ENCODE data around the gene ABTB1.

Gene ABTB1

DNA sequence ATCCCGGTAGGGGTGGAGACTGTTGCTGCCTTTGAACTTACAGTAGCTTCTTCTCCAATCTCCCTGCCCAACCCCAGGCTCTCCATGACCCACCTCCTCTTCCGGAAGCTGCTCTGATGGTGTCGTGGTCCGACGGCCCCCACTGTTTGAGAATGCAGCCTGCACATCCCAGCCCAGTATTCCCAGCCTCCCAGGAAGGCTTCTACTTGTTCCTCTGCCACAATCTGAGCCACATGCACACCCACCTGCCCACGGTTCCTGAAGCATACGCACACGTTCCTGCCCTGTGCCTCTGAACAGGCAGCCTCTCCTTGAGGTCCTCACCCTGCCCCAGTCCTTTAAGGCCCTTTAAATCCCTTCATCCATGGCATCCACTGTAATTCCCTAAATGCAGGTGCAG lies 57.4 kb downstream of the ABTB1 start:
- Histone ChIP-seq H3K4me2 (ENCODE audit: low read length) (peak overlapping the region; percentile 38), H4K20me1 (ENCODE audit: insufficient read depth, low read length) (no peaks in the 10 kb centered on the region), H3K4me3 (ENCODE audit: low read length) (no peak overlapping the region), H3K9ac (ENCODE audit: low read length) (no peak overlapping the region), H2AFZ (ENCODE audit: low read depth, low read length) (no peak overlapping the region), H3K4me1 (ENCODE audit: low read length) (peaks cover 62% of the 10 kb centered on the region), H3K27me3 (ENCODE audit: low read depth, low read length) (no peaks in the 10 kb centered on the region), H3K79me2 (ENCODE audit: low read length) (peaks cover 95% of the 10 kb centered on the region), H3K27ac (ENCODE audit: low read length) (peak overlapping the region; percentile 48), H3K9me3 (ENCODE audit: insufficient read depth, low read length) (no peaks in the 10 kb centered on the region), H3K36me3 (replicated peaks; ENCODE audit: low read depth, low read length) (peaks cover 37% of the 10 kb centered on the region)
- no peak for TF ChIP-seq EZH2phosphoT487 (IDR thresholded peaks at IDR 0.05; ENCODE audit: low read depth)
- TF ChIP-seq, protein P1, sequence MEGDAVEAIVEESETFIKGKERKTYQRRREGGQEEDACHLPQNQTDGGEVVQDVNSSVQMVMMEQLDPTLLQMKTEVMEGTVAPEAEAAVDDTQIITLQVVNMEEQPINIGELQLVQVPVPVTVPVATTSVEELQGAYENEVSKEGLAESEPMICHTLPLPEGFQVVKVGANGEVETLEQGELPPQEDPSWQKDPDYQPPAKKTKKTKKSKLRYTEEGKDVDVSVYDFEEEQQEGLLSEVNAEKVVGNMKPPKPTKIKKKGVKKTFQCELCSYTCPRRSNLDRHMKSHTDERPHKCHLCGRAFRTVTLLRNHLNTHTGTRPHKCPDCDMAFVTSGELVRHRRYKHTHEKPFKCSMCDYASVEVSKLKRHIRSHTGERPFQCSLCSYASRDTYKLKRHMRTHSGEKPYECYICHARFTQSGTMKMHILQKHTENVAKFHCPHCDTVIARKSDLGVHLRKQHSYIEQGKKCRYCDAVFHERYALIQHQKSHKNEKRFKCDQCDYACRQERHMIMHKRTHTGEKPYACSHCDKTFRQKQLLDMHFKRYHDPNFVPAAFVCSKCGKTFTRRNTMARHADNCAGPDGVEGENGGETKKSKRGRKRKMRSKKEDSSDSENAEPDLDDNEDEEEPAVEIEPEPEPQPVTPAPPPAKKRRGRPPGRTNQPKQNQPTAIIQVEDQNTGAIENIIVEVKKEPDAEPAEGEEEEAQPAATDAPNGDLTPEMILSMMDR (IDR thresholded peaks at IDR 0.05; ENCODE audit: low read depth, low read length), result no peak

Measured in OCI-LY3 (cell line).